Chondrocyte (in vitro differentiated cells): Measurements from ENCODE around the gene INPP5A. TPM values are rescaled to one million over a fixed set of nuclear protein-coding genes. Genes with fewer than 3 reads are reported as not detected.

Experiments
- DNase-seq: peaks from one replicate; pipeline ENCODE4 v3.0.0; 2021; ENCODE audit warnings: mixed read lengths, low spot score
- H3K27ac Mint-ChIP-seq: one replicate; pipeline ENCODE4 v1.8.0; 2021; ENCODE audit warnings: mild to moderate bottlenecking, moderate library complexity, mixed read lengths; ENCODE audit not compliant: unreplicated experiment
- H3K27me3 Mint-ChIP-seq: 2 replicates; pipeline ENCODE4 v1.8.0; 2021; ENCODE audit warnings: low read depth, mixed read lengths
- H3K36me3 Mint-ChIP-seq: 2 replicates; pipeline ENCODE4 v1.8.0; 2021; ENCODE audit warnings: low read depth, mixed read lengths
- H3K4me1 Mint-ChIP-seq: 2 replicates; pipeline ENCODE4 v1.8.0; 2021; ENCODE audit warnings: low read depth, mild to moderate bottlenecking, mixed read lengths
- H3K4me3 Mint-ChIP-seq: one replicate; pipeline ENCODE4 v1.8.0; 2021; ENCODE audit warnings: mild to moderate bottlenecking, moderate library complexity, mixed read lengths; ENCODE audit not compliant: unreplicated experiment
- H3K9me3 Mint-ChIP-seq: 2 replicates; pipeline ENCODE4 v1.8.0; 2021; ENCODE audit warnings: low read depth, mixed read lengths
- total RNA-seq: library from RNA; stranded (reverse); gene quantifications from 3 replicates; pipeline ENCODE4 v1.2.1, GENCODE V29; 2021
- TF ChIP-seq, protein P1 (sequence below): fragments of 200-600 bp; sonication (generic); IDR thresholded peaks from 2 replicates; pipeline ENCODE4 v1.5.0; 2021; ENCODE audit warnings: antibody characterized with exemption, mild to moderate bottlenecking, moderate library complexity

INPP5A gene
- total RNA-seq, 1 donor from 2014 or later, result 40.6 TPM

DNA sequence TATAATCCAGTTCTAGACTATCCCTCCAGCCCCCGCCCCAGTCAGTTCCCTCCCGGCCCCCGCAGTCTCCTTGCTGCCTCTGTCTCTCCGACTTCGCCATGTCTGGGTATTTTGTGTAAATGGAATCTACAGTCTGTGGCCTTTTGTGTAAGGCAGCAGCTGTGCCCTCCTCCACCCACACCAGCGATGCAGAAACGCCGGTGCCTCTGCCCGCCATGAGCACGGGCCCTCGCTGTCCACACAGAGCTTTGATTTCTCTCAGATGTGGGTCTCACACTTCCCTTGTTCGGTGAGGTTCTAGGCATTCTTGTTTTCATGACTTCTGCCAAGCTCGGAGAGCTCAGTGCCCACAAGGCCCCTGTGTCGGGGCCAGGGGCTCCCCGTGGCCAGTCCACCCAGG is 210.5 kb downstream of the INPP5A start:
- TF ChIP-seq, protein P1, sequence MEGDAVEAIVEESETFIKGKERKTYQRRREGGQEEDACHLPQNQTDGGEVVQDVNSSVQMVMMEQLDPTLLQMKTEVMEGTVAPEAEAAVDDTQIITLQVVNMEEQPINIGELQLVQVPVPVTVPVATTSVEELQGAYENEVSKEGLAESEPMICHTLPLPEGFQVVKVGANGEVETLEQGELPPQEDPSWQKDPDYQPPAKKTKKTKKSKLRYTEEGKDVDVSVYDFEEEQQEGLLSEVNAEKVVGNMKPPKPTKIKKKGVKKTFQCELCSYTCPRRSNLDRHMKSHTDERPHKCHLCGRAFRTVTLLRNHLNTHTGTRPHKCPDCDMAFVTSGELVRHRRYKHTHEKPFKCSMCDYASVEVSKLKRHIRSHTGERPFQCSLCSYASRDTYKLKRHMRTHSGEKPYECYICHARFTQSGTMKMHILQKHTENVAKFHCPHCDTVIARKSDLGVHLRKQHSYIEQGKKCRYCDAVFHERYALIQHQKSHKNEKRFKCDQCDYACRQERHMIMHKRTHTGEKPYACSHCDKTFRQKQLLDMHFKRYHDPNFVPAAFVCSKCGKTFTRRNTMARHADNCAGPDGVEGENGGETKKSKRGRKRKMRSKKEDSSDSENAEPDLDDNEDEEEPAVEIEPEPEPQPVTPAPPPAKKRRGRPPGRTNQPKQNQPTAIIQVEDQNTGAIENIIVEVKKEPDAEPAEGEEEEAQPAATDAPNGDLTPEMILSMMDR, result no peak
- no peak for DNase-seq
- H3K27ac Mint-ChIP-seq, result no peak overlapping the region

DNA sequence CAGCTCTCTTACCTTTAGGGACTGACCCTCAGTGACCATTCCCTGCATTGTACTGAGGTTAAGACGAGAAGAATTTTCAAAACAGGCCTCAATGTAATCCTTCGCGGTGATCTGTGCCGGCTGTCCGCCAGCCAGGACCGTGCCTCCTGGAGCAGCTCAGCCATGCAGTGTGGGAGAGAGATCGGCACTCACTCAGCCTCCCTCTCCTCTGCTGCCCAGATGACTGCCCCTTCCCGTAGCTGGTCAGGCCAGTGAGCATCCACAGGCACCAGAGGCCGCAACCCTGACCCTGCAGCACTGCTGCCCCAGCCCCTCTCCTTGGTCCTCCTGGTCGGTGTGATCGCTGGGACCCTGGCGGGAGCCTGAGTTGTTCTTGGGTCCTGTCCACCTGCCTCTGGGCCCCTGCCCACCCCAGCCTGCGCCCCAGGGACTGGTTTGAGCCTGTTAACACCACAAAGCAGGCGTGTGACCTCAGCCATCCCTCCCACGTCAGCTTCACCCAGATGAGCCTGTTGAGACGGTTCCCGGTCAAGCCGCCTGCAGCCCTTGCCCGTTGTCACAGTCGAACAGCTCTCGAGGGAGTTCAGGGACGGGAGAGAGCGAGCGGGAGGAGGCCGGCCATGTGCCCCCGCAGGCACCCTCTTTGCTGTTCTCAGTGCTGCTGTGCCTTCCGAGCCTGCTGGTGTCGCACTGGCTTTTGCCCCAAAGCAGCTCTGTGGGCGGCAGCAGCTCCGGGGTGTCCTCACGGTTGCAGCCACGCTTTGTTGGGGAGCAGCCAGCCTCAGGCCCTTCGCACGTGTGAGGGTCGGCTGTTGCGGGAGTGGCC is 211.2 kb downstream of the INPP5A start:
- no peak for DNase-seq
- no peak overlapping the region for H3K4me3 Mint-ChIP-seq
- no peaks in the 10 kb centered on the region for H3K9me3 Mint-ChIP-seq
- no peak overlapping the region for H3K27ac Mint-ChIP-seq
- TF ChIP-seq, protein P1, result no peak
- peaks cover 7% of the 10 kb centered on the region for H3K36me3 Mint-ChIP-seq
- peaks cover 5% of the 10 kb centered on the region for H3K4me1 Mint-ChIP-seq
- no peaks in the 10 kb centered on the region for H3K27me3 Mint-ChIP-seq

More for the DNA sequence above, 210.5 kb downstream of the INPP5A start:
- H3K9me3 Mint-ChIP-seq, result no peaks in the 10 kb centered on the region
- peaks cover 10% of the 10 kb centered on the region for H3K4me1 Mint-ChIP-seq
- H3K36me3 Mint-ChIP-seq, result peaks cover 6% of the 10 kb centered on the region
- H3K4me3 Mint-ChIP-seq, result no peak overlapping the region
- no peaks in the 10 kb centered on the region for H3K27me3 Mint-ChIP-seq

DNA sequence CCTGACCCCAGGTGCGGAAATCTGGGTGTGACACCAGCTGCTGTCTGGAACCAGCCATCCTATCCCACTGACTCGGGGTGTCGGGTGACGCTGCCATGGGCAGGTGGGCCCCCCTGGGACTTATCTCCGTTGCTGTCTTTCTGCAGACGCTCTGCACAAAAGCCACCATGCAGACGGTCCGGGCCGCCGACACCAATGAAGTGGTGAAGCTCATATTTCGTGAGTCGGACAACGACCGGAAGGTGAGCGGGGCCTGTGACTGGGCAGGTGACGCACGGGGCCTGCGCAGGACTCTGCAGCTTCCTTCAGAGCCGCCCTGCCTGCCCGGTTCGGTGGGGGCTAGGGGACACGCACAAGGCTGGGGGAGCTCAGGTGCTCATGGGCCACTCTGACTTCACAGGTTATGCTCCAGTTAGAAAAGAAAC is 211.8 kb downstream of the INPP5A start:
- Mint-ChIP-seq H3K4me1 (no peaks in the 10 kb centered on the region), H3K36me3 (peaks cover 10% of the 10 kb centered on the region), H3K9me3 (no peaks in the 10 kb centered on the region), H3K27me3 (no peaks in the 10 kb centered on the region), H3K4me3 (no peak overlapping the region), H3K27ac (no peak overlapping the region)
- TF ChIP-seq, protein P1, result no peak
- DNase-seq, result no peak

DNA sequence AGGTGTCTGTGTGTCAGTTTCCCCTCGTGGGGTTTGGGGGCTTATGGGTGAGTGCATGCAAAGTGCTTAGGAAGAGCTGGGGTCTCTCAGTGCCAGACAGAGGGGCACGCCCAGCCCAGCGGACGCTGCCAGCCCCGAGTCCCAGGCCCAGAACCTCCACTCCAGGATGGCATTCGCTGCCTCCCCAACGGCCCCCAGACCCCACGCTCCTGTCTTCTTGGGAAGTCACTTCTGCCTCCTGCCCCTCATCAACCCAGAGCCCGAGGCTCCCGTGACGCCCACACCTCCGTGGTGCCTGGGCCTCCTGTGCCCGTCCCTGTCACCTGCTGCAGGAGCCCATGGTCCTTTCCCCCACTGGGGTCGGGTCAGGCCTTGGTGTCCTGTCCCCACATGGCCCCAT is 213.3 kb downstream of the INPP5A start:
- Mint-ChIP-seq H3K36me3 (peaks cover 12% of the 10 kb centered on the region), H3K4me1 (no peaks in the 10 kb centered on the region), H3K9me3 (no peaks in the 10 kb centered on the region), H3K27ac (no peak overlapping the region), H3K27me3 (no peaks in the 10 kb centered on the region), H3K4me3 (no peak overlapping the region)
- TF ChIP-seq, protein P1, result no peak
- DNase-seq, result no peak

DNA sequence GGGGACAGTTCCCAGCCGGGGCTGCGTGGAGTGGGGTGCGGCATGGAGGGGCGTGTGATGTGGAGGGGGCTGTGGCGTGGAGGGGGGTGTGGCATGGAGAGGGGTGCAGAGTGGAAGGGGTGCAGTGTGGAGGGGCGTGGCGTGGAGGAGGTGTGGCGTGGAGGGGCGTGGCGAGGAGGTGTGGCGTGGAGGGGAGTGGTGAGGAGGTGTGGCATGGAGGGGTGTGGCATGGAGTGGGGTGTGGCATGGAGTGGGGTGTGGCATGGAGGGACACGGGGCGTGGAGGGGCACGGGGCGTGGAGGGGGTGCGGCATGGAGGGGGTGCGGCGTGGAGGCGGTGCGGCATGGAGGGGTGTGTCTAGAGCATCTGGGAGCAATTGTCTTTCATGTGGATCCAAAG is 214.8 kb downstream of the INPP5A start:
- Mint-ChIP-seq H3K36me3 (peaks cover 16% of the 10 kb centered on the region), H3K4me1 (no peaks in the 10 kb centered on the region), H3K9me3 (no peaks in the 10 kb centered on the region), H3K27ac (no peak overlapping the region), H3K4me3 (no peak overlapping the region), H3K27me3 (no peaks in the 10 kb centered on the region)
- DNase-seq, result no peak
- TF ChIP-seq, protein P1, result no peak
